AG09319 (cell line): Measurements from ENCODE around the gene TSPAN18.

ENCODE experiments used
- DNase-seq: peaks from one replicate; pipeline ENCODE4 v3.0.0-alpha.2; 2010; ENCODE audit warnings: low read depth; ENCODE audit errors: extremely low read depth
- TF ChIP-seq, protein P1 (sequence below): IDR thresholded peaks from 2 replicates; pipeline ENCODE4 v1.5.1; 2011; ENCODE audit warnings: low read depth, mild to moderate bottlenecking, inconsistent platforms, low read length, moderate library complexity

The TSPAN18 gene

DNA sequence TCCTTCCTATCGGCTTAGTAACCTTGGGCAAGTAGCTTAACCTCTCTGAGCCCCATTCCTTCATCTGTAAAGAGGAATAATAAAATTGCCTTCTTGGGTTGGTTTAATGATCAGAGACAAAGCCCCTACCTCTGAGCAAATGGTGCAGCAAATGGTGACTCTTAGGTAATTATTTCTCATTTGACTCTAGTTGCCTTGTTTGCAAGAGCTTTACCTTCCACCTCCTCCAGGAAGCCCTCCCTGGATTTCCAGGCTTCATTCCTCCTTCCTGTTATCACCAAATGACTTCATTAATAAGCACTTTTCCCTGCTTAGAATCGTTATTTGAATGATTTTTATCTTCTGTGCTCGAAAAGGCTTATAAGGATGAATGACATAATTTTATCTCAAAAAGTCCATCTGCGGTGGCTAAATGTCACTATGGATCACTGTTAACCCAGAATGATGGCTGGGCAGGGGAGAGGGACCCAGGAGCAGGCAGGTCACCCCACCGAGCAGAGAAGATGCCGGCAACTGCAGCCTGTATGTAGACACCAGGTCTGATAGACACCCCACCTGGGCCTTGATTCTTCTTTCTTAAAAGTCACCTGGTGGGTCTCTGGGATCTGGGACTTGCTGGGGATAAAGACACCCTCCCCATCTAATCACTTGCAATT, 106.6 kb downstream of the TSPAN18 start:
- DNase-seq = no peak
- TF ChIP-seq, protein P1, sequence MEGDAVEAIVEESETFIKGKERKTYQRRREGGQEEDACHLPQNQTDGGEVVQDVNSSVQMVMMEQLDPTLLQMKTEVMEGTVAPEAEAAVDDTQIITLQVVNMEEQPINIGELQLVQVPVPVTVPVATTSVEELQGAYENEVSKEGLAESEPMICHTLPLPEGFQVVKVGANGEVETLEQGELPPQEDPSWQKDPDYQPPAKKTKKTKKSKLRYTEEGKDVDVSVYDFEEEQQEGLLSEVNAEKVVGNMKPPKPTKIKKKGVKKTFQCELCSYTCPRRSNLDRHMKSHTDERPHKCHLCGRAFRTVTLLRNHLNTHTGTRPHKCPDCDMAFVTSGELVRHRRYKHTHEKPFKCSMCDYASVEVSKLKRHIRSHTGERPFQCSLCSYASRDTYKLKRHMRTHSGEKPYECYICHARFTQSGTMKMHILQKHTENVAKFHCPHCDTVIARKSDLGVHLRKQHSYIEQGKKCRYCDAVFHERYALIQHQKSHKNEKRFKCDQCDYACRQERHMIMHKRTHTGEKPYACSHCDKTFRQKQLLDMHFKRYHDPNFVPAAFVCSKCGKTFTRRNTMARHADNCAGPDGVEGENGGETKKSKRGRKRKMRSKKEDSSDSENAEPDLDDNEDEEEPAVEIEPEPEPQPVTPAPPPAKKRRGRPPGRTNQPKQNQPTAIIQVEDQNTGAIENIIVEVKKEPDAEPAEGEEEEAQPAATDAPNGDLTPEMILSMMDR = no peak

- TF ChIP-seq, protein P1 = no peak
- no peak for DNase-seq
Observed at GRCh38 chr11:44833877-44834452, 107.2 kb downstream of the TSPAN18 start.

- no peak for DNase-seq
- TF ChIP-seq, protein P1 = no peak
Observed at GRCh38 chr11:44834846-44835245, 108.1 kb downstream of the TSPAN18 start.

DNA sequence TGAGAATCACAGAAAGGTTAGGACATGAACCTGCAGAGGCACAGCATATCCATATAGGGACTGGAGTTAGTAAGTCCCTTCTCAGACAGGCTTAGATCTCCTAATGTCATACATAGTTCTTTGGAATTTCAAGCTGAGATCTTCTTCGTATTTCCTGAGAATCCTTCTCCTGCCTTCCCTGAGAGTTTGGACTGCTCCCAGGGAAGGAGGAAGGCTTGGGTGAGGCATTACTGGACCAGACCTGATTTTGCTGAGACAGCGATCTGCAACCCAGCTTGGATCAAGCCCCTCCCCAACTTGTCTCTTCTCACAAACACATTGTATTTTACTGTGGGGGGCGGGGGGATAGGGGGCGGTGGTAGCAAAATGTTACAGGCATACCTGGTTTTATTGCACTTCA, 108.5 kb downstream of the TSPAN18 start:
- TF ChIP-seq, protein P1 = no peak
- DNase-seq = no peak

- TF ChIP-seq, protein P1 = no peak
- no peak for DNase-seq
Observed at GRCh38 chr11:44835938-44836337, 109.2 kb downstream of the TSPAN18 start.

DNA sequence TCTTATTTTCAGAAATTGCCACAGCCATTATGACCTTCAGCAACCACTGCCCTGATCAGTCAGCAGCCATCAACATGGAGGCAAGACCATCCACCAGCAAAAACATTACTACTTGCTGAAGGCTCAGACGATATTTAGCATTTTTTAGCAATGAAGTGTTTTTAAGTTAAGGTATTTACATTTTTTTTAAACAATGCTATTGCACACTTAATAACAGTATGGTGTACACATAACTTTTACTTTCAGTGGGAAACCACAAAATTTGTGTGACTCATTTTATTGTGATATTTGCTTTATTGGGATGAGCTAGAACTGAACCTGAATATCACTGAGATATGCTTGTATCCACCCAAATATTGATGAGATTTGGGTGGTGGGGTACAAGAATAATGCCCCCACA, 110.9 kb downstream of the TSPAN18 start:
- no peak for DNase-seq
- TF ChIP-seq, protein P1 = no peak

DNA sequence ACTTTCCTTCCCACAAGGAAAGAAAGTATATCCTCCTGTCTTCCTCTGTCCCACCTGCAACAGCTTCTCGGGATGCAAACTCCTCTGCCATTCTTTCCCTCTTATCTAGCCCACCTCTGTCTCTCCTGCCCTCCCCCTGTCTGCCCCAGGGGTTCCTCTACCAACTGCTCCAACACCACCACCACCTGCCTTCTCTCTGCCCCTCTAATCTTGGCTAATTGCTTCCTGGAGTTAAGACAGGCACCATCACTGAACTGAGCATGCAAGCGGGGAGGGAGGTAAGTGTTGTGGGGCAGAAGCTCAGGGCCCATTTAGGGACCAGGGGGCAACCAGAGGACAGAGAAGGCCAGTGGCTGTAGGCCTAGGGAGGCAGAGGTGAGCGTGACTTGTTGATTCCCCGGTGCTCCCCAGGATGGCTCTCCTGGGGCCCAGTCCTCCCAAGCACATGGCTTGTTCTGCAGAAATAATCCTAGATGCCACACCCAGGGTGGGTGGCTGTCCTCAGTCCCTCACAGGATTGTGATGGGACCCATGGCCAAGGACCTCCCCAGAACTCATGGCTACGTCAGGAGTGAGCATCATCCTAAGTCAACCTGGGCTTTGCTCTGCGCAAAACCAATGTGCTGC, 112.8 kb downstream of the TSPAN18 start:
- TF ChIP-seq, protein P1 = no peak
- no peak for DNase-seq
